Kidney glomerular epithelial cell (primary cell): ENCODE measurements around the gene FLNC.

ENCODE experiments used
- DNase-seq: peaks from one replicate; lab custom pipeline; 2025; lab: John Stamatoyannopoulos, UW

FLNC gene

GRCh38 chr7:128804484-128804883, 25.7 kb upstream of the FLNC start:
- no peak for DNase-seq

- DNase-seq = no peak
Measured at GRCh38 chr7:128805225-128805624, 25.0 kb upstream of the FLNC start.

GRCh38 chr7:128807191-128807590, 23.0 kb upstream of the FLNC start:
- DNase-seq = no peak

DNA sequence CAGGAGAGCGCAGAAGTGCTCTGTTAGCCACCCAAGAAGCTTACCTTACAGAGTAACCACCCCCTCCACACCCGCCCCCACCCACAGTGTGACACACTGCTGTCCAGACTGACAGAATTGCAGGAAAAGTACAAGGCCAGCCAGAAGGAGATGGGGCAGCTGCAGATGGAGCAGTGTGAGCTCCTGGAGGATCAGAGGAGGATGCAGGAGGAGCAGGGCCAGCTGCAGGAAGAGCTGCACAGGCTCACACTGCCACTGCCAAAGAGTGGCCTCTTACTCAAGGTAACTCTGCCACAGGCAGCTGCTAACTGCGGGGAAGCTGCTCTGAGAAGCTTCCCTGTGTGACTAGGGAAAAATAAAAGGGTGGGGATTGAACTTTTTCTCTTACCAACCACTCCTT, 20.8 kb upstream of the FLNC start:
- DNase-seq = no peak

DNA sequence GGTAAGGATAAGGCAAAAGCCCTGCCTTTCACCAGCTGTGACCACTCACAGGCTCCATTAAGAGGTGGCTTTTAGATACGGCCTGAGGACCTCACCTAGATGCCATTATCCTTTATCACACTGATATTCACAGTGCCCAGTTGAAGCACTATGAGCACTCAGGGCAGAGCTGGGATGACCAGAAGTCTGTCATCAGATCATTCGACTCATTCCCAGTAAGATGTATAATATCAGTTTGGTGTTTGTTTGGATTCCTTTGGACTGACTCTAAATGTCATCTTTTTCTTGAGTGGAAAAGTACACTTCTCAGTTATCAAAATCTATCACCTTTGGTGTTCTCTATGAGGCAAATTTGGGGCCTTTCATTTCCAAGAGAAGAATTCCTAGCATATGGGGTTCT, 19.7 kb upstream of the FLNC start:
- no peak for DNase-seq

DNA sequence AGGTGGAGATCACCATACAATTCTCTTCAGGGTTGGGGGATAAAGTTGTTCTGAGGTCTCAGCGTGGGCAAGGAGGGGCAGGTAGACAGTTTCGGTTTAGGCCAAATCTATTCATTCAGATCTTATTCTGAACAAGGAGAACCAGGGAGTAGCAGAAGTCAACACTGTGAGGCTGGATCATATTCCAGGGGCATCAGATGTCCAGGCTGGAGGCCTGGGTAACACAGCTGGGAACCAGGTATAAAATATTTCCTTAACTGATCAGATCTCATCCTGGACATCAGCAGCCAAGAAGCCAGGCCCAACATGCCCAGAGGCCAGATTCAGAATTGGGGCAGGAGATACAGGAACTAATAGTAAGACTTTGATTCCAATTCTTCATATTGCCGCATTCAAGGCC, 19.2 kb upstream of the FLNC start:
- DNase-seq = no peak

GRCh38 chr7:128811631-128812430, 18.4 kb upstream of the FLNC start:
- DNase-seq = no peak

DNA sequence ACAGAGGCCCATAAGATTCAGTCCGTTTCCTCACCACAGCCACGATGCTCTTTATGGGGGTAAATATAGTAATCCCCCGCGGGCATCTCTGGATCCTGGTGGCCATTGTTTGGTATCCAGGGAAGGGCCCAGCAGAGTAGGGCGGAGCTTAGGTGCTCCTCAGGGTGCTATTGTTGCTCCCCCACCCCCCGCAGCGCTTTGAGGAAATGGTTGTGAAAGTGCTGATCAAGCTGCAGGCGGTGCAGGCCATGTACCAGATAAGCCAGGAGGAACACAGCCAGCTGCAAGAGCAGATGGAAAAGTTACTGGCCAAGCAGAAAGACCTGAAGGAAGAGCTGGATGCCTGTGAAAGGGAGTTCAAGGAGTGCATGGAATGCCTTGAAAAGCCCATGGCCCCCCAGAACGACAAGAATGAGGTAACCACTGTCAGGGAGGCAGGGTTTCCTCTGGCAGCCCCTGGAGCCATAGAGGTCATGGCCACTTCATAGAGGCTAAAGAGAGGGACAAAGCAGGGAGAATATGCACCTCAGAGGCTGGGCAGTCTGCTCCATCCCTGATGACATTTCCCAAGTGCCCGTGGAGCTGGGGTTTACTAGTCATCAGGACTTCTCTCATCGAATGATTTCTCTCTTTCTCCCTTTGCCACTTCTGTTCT, 17.6 kb upstream of the FLNC start:
- no peak for DNase-seq

GRCh38 chr7:128814499-128814898, 15.7 kb upstream of the FLNC start:
- no peak for DNase-seq

DNA sequence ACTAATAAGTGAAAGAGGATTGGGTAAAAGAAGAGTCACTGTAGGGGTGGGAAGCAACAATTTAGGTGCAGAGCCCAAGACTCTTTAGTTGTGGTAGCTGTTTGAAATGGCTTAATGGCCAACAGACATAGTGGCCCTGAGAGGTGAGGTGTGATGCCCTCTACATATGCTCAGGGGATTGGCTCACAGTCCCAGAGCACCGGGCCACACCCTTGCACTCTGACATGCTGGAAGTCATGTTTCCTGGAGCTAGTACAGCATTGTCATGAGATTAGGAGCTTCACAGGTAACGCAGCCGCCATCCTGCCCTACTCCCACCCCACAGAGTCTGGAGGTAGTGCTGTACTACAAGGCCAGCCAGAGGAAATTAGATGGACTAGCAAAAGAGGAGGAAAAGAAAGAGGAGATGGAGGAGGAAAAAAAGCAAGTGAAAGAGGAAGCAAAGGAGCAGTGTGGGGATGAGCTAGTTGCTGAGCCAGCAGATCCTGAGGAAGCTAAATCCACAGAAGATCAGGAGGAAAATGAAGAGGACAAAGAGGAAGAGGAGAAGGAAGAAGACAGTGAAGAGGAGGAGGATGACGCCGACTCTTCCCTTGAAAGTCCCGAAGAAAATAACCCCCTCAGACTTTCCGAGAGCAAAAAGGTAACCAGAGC, 14.8 kb upstream of the FLNC start:
- no peak for DNase-seq

DNA sequence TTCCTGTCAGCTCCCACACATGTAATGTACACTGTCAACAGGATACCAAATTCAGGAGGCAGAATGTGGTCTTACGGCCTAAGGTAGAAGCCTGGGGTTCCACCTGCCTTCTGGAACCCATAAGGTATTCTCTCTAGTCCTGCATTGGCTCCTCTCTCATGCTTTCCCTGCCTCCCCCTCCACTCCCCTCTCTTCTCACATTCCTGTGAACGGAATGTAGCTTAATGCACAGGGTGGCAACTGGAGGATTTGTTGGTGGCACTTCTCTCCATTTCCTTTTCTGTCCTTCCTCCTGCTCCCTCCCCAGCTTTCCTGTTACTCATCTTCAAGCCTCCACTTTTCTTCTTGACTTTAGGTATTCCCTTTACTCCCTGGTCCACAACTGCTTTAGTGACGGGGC, 11.5 kb upstream of the FLNC start:
- no peak for DNase-seq

DNA sequence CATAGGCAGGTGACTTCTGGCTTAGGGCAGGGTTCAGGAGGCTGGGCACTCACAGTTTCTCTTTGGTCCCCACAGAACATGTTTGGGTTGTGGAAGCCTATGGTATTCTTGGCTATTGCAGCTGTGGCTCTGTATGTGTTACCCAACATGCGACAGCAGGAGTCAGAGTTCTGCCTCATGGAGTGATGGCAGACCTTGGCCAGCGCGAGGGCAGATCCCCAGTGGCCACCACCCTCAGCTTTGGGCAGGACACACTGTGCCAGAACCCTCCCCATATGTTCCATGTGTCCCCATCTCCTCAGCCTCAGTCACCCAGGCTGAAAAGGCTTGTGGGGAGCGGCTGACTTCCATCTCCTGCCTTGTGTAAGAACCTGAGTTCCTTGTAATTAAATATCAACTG, 8.5 kb upstream of the FLNC start:
- DNase-seq = no peak

DNA sequence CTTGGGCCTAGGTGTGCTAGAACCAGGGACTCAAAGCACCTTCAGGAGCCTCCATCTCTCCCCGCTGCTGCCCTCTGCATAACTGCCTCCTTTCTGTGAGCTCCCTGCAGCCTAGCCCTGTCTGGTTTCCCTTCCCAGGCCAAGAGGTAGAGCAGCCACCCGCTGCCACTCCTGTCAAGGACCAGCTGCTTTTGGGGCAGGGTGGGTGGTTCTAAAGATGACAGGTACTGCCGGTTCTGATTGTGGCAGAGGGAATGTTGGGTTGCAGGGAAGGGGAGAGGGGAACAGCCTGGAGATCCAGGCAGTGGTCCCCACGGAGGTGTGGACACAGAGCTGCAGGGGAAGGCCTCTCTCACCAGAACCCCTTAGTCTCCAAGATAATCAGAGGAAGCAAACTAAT, 3.7 kb upstream of the FLNC start:
- DNase-seq = no peak

DNA sequence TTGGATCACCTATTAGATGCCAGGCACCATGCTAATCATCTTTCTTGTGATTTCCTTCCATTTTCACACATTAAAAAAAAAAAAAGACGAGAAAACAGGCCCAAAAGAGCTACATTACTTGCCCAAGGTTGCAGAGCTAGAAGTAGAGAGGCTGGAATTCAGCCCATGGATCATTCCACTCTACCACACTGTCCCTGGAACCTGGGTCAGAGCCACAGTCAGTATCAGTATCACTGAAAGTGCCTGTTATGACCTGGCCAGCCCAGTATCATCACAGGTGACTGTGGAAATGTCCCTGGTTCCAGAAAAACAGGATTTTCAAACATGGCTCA, 3.3 kb upstream of the FLNC start:
- no peak for DNase-seq

- DNase-seq = peak; percentile 20
Measured at GRCh38 chr7:128827248-128827958, 2.8 kb upstream of the FLNC start.

DNA sequence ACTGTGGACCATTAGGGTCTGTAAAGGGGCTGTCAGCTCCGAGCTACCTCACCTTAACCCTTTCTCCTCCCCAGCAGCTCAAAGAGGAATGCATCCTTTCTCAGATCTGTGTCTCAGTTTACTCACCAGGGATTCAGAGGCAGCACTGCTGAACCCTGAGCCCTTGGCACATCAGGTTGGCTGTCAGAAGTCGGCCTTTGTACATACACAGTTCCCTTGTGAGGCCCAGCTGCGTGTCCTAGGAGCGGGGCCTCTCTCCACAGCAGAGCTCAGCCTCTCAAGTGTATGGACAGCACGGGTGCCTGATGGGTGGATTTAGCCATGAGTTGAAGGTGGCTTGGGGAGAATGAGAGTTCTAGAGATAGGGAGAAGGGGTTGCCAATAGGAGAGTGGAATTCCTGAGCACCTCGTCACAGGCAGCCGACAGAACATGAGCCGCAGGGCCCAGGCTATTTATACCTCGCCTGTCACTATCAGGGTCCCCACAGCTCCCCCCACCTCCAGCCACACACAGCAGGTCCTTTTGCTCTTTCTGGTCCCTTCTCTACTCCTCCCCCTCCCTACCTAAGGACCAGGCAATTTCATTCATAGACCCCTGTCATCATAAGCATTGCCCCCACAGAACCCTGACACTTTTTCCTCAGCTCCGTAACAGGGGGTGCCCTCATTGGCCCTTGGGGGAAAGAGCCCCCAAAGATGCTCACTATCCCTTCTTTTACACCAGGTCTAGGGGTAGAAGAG, 2.1 kb upstream of the FLNC start:
- DNase-seq = no peak

DNA sequence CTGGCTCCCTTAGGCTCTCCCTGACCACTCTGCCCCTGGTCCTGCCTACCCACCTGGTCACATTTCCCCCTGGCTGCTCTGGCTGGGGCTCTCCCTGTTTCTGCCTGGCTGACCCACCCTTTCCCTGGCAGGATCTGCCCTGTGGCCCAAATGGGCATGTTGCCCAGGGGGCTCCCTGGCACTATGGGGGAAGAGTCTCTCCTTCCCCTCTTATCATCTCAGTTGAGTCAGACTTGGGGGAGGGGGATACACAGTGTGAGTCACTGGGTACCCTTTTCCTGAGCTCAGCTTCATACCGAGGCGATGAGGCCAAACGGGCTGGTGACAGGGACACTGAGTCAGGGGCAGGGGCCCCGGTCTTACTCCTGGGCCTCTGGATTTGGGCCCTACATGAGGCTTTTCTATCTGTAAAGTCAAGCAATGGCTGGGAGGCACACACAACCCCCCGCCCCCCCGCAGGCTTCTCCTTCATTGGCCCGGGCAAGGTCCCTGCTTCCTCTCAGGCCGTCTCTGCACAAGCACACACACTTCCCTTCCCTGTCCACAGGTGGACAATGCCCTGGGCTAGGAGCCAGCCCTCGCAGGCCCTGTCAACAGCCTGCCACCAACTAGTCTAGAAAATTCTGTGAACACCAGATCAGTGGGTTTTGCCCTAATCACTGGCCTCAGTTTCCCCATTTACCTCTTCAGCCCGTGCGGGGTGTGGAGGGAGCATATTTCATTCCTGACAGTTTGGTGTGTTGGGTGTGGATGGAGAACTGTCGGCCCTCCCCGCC, 627 bp upstream of the FLNC start:
- DNase-seq = peak; percentile 65

- peak; percentile 16 for DNase-seq
Measured at GRCh38 chr7:128831178-128831993, 1.2 kb downstream of the FLNC start.

DNA sequence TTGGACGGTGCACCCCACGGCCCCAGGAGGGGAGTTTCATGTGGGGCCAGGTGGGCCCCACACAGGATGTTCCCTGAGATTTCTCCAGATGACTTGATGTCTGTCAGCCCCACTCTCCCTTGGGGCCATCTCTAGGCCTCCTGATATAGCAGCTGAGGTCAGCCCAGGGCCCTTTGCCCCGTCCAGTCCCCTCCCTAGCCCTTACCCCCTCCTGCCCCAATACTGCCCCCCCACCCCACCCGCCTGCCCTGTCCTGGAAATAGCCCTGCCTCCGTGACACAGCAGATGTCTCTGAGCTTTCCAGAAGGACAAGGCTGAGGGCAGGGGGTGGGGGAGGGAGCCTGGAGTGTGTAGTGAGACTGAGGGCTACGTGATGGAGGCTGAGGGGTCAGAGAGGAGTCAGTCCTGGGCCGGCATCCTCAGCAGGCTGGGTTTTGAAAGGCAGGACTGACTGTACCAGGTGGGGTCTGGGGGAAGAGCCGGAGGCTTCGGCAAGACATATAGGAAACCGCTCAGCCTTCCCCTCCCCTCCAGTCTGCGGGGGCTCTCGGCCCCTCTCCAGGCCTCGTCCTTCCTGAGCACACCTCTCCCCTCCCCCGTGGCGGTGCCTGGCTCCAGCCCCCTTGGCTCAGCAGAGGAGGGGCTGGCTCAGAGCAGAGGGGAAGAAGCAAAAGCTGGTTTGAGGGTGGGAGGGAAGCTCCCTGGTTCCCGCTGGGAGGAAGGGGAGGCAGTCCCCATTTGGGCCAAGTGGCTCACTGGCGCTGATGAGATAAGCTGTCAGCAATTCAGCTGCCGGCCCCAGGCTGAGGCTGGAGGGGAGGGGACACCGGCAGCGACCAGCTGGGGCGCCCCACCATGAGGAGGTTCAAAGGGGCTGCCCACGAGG, 2.0 kb downstream of the FLNC start:
- no peak for DNase-seq

- no peak for DNase-seq
Measured at GRCh38 chr7:128832880-128833147, 2.6 kb downstream of the FLNC start.
